Measurements from ENCODE around the gene CKAP2L. TPM values are rescaled to one million over a fixed set of nuclear protein-coding genes. Genes with fewer than 3 reads are reported as not detected.

The CKAP2L gene
- total and polyA plus RNA-seq, 9 of the 15 experiments (the other 6 are each of a cell fraction or from before 2014, with no cell fraction given), result 10.4 to 21.9 (median 14.2) TPM

DNA sequence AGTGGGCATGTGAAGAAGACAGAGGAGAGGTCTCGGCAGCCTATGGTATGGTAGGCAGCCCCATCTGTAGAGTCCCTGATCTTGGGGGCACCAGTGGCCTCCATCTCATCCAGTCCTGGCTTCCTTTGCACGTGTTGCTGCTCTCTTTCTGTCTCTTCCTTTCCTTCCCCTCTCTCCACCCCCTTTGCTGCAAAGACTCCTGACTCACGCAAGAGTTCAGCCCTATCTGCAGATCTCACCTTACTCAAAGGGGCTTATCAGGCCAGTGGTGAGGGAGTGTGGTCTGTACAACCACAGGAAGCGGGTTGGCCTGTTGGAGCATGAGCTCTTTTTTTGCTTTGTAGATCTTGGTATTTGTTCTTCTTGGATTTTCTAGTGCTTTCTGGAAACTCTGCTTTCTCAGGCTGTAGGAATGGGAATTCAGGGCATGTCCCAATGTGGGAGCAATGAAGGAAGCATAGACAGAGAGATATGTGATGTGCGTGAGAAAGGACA lies 58.2 kb downstream of the CKAP2L start (continued):
- TF ChIP-seq POLR3A (IDR thresholded peaks at IDR 0.05; ENCODE audit: borderline replicate concordance, extremely low read depth, insufficient read depth, insufficient read length) (no peak), ZNF436 (CRISPR knock-in tag; IDR thresholded peaks at IDR 0.05) (no peak), ZKSCAN3 (CRISPR knock-in tag; IDR thresholded peaks at IDR 0.05) (no peak), POLR2AphosphoS2 (IDR thresholded peaks at IDR 0.05; ENCODE audit: low read length) (no peak), RBM39 (optimal IDR thresholded peaks at IDR 0.05; ENCODE audit: low read depth, low read length) (no peak), MTA3 (IDR thresholded peaks at IDR 0.05; ENCODE audit: borderline replicate concordance) (peak; percentile 93), SRSF3 (IDR thresholded peaks at IDR 0.05; ENCODE audit: insufficient read depth, low read length) (no peak), ZNF57 (CRISPR knock-in tag; IDR thresholded peaks at IDR 0.05) (no peak), ARNT (IDR thresholded peaks at IDR 0.05) (peak; percentile 89 to 97), HDGF (IDR thresholded peaks at IDR 0.05) (no peak), ZBED1 (IDR thresholded peaks at IDR 0.05) (peak; percentile 89; the same call in 1 of the 2 replicates), NEUROD1 (IDR thresholded peaks at IDR 0.05; ENCODE audit: borderline replicate concordance, low read depth, low read length, partially characterized antibody) (peak; percentile 97), KAT2B (IDR thresholded peaks at IDR 0.05; ENCODE audit: low read depth, low read length) (no peak), SAFB (IDR thresholded peaks at IDR 0.05; ENCODE audit: borderline replicate concordance, low read depth, low read length) (no peak), PTBP1 (IDR thresholded peaks at IDR 0.05; ENCODE audit: low read depth, low read length) (no peak)
- TF ChIP-seq, protein P1, sequence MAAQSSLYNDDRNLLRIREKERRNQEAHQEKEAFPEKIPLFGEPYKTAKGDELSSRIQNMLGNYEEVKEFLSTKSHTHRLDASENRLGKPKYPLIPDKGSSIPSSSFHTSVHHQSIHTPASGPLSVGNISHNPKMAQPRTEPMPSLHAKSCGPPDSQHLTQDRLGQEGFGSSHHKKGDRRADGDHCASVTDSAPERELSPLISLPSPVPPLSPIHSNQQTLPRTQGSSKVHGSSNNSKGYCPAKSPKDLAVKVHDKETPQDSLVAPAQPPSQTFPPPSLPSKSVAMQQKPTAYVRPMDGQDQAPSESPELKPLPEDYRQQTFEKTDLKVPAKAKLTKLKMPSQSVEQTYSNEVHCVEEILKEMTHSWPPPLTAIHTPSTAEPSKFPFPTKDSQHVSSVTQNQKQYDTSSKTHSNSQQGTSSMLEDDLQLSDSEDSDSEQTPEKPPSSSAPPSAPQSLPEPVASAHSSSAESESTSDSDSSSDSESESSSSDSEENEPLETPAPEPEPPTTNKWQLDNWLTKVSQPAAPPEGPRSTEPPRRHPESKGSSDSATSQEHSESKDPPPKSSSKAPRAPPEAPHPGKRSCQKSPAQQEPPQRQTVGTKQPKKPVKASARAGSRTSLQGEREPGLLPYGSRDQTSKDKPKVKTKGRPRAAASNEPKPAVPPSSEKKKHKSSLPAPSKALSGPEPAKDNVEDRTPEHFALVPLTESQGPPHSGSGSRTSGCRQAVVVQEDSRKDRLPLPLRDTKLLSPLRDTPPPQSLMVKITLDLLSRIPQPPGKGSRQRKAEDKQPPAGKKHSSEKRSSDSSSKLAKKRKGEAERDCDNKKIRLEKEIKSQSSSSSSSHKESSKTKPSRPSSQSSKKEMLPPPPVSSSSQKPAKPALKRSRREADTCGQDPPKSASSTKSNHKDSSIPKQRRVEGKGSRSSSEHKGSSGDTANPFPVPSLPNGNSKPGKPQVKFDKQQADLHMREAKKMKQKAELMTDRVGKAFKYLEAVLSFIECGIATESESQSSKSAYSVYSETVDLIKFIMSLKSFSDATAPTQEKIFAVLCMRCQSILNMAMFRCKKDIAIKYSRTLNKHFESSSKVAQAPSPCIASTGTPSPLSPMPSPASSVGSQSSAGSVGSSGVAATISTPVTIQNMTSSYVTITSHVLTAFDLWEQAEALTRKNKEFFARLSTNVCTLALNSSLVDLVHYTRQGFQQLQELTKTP (IDR thresholded peaks at IDR 0.05; ENCODE audit: low read depth in 1 of 2, partially characterized antibody in 2 of 2), result peak; percentile 72 to 90
- TF ChIP-seq, protein P2, sequence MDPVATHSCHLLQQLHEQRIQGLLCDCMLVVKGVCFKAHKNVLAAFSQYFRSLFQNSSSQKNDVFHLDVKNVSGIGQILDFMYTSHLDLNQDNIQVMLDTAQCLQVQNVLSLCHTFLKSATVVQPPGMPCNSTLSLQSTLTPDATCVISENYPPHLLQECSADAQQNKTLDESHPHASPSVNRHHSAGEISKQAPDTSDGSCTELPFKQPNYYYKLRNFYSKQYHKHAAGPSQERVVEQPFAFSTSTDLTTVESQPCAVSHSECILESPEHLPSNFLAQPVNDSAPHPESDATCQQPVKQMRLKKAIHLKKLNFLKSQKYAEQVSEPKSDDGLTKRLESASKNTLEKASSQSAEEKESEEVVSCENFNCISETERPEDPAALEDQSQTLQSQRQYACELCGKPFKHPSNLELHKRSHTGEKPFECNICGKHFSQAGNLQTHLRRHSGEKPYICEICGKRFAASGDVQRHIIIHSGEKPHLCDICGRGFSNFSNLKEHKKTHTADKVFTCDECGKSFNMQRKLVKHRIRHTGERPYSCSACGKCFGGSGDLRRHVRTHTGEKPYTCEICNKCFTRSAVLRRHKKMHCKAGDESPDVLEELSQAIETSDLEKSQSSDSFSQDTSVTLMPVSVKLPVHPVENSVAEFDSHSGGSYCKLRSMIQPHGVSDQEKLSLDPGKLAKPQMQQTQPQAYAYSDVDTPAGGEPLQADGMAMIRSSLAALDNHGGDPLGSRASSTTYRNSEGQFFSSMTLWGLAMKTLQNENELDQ (CRISPR knock-in tag; IDR thresholded peaks at IDR 0.05; ENCODE audit: borderline replicate concordance), result no peak
- TF ChIP-seq, protein P3, sequence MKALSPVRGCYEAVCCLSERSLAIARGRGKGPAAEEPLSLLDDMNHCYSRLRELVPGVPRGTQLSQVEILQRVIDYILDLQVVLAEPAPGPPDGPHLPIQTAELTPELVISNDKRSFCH (CRISPR knock-in tag; IDR thresholded peaks at IDR 0.05), result no peak
- TF ChIP-seq, protein P3 (tag; IDR thresholded peaks at IDR 0.05), result peak; percentile 89; the same call in 1 of the 2 replicates
